ENCODE data around the gene USP40. TPM values are rescaled to one million over a fixed set of nuclear protein-coding genes. Genes with fewer than 3 reads are reported as not detected.

USP40 gene
- total RNA-seq, 4 donors from 2014 or later: 18.7 to 32.8 (median 23.0) TPM

- 93 to 96% methylated on average over 9 to 15 of the region's 26 CpGs for WGBS, 2 donors
- TF ChIP-seq POLR2A (IDR thresholded peaks at IDR 0.05): no peak
- TF ChIP-seq, protein P1, sequence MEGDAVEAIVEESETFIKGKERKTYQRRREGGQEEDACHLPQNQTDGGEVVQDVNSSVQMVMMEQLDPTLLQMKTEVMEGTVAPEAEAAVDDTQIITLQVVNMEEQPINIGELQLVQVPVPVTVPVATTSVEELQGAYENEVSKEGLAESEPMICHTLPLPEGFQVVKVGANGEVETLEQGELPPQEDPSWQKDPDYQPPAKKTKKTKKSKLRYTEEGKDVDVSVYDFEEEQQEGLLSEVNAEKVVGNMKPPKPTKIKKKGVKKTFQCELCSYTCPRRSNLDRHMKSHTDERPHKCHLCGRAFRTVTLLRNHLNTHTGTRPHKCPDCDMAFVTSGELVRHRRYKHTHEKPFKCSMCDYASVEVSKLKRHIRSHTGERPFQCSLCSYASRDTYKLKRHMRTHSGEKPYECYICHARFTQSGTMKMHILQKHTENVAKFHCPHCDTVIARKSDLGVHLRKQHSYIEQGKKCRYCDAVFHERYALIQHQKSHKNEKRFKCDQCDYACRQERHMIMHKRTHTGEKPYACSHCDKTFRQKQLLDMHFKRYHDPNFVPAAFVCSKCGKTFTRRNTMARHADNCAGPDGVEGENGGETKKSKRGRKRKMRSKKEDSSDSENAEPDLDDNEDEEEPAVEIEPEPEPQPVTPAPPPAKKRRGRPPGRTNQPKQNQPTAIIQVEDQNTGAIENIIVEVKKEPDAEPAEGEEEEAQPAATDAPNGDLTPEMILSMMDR (IDR thresholded peaks at IDR 0.05): no peak
- Histone ChIP-seq H3K4me1 (peaks cover 0 to 8% (median 0%) of the 10 kb centered on the region in 3 donors), H3K27me3 (no peaks in the 10 kb centered on the region), H3K9me3 (no peaks in the 10 kb centered on the region), H3K27ac (no peak overlapping the region), H3K4me3 (no peak overlapping the region), H3K36me3 (peaks cover 0 to 75% (median 0%) of the 10 kb centered on the region in 3 donors)
- no peak for DNase-seq
- intact Hi-C loops (cut with DNase I): loop anchor here (10.0 kb wide), 2 partner anchors 87 to 147 kb away; partner anchors contain the start of gene DGKD
These were observed 125.2 kb downstream of the USP40 start for GRCh38 chr2:233441161-233442027.

GRCh38 chr2:233440714-233441113 lies 125.9 kb downstream of the USP40 start:
- TF ChIP-seq, protein P1 (IDR thresholded peaks at IDR 0.05): no peak
- TF ChIP-seq POLR2A (IDR thresholded peaks at IDR 0.05): no peak
- Histone ChIP-seq H3K4me1 (peaks cover 0 to 8% (median 0%) of the 10 kb centered on the region in 3 donors), H3K27ac (no peak overlapping the region), H3K9me3 (no peaks in the 10 kb centered on the region), H3K36me3 (peaks cover 0 to 75% (median 0%) of the 10 kb centered on the region in 3 donors), H3K4me3 (no peak overlapping the region), H3K27me3 (no peaks in the 10 kb centered on the region)
- DNase-seq: no peak
- WGBS, 2 donors: 83 to 91% methylated on average over 6 to 7 of the region's 9 CpGs
- intact Hi-C loops (cut with DNase I): loop anchor here (10.0 kb wide), 2 partner anchors 86 to 146 kb away; partner anchors contain the start of gene DGKD

- Histone ChIP-seq H3K27ac (no peak overlapping the region), H3K36me3 (peaks cover 0 to 75% (median 0%) of the 10 kb centered on the region in 3 donors), H3K9me3 (no peaks in the 10 kb centered on the region), H3K27me3 (no peaks in the 10 kb centered on the region), H3K4me1 (peaks cover 0 to 8% (median 0%) of the 10 kb centered on the region in 3 donors), H3K4me3 (no peak overlapping the region)
- 91 to 94% methylated on average over 6 to 10 of the region's 17 CpGs for WGBS, 2 donors
- no peak for DNase-seq
- no peak for TF ChIP-seq POLR2A (IDR thresholded peaks at IDR 0.05)
- TF ChIP-seq, protein P1 (IDR thresholded peaks at IDR 0.05): no peak
- intact Hi-C loops (cut with DNase I): loop anchor here (10.0 kb wide), 2 partner anchors 86 to 146 kb away; partner anchors contain the start of gene DGKD
These were observed 126.3 kb downstream of the USP40 start for GRCh38 chr2:233440314-233440713.

DNA sequence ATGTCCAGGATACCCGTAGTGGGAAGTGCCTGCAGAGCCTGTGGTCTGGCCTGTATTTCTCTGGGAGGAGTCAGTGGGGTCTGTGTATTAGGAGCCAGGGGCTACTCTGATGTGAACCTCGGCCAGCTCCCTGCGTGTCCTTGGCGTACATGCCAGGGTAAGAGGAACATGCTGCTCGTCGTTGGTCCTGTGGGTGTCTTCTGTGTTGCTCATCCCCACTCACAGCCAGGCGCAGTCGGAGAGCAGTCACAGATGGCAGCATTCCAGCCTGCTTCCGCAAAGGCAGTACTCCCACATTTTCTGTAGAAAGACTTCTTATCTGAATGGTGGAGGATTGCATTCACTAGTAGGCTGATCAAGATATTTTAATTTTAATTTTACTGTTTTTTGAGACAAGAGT lies 127.4 kb downstream of the USP40 start:
- no peak for TF ChIP-seq POLR2A (IDR thresholded peaks at IDR 0.05)
- TF ChIP-seq, protein P1 (IDR thresholded peaks at IDR 0.05): no peak
- 71 to 83% methylated on average over 6 to 8 of the region's 9 CpGs for WGBS, 2 donors
- DNase-seq: no peak
- Histone ChIP-seq H3K4me1 (peaks cover 0 to 8% (median 0%) of the 10 kb centered on the region in 3 donors), H3K27ac (no peak overlapping the region), H3K36me3 (peaks cover 0 to 73% (median 0%) of the 10 kb centered on the region in 3 donors), H3K4me3 (no peak overlapping the region), H3K27me3 (no peaks in the 10 kb centered on the region), H3K9me3 (no peaks in the 10 kb centered on the region)
- intact Hi-C loops (cut with DNase I): no loop called here

DNA sequence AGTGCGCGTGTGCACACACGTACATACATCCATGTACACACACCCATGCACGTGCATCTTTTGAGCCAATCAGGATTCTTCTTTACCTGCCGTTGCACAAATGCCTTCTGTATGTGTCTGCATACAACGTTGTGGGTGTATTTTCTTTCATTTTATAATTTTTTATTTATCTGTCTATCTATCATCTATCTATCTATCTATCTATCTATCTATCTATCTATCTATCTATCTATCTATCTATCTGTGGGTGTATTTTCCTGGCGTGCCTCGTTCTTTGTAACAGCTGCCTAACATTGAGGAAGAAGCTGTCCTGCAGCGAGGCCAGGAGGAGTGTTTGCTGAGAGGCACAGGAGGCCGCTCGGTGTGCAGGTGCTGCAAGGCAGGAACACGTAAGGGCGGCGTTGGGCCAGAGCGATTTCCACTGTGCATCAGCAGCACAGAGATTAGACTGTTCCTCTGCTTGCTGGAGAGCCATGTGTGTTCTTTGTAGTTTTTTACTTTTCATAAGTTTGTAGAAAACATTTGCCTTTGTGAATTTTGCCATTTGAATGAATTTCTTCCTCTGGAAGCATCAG lies 127.9 kb downstream of the USP40 start:
- H3K4me1 ChIP-seq: peaks cover 0 to 5% (median 0%) of the 10 kb centered on the region in 3 donors
- intact Hi-C loops (cut with DNase I): no loop called here
- no peaks in the 10 kb centered on the region for H3K9me3 ChIP-seq
- DNase-seq: no peak
- no peaks in the 10 kb centered on the region for H3K27me3 ChIP-seq
- H3K27ac ChIP-seq: no peak overlapping the region
- H3K4me3 ChIP-seq: no peak overlapping the region
- WGBS, 2 donors: 88 to 93% methylated on average over 8 to 14 of the region's 15 CpGs
- TF ChIP-seq, protein P1 (IDR thresholded peaks at IDR 0.05): no peak
- TF ChIP-seq POLR2A (IDR thresholded peaks at IDR 0.05): no peak
- H3K36me3 ChIP-seq: peaks cover 0 to 73% (median 0%) of the 10 kb centered on the region in 3 donors
